HG03066 (cell line): ENCODE results near the gene TMEM202.
"Not testable (repeated sequence)": the region's sequence is repeated elsewhere in the genome, so short reads cannot be mapped to it uniquely, and the experiment has no call there.

Source experiments
- ATAC-seq: cut with Tn5 transposase; IDR thresholded peaks from one replicate; pipeline ENCODE4 v1.9.1; 2021; ENCODE audit warnings: low read depth; ENCODE audit not compliant: unreplicated experiment

Gene TMEM202

GRCh38 chr15:72398648-72399047 is 543 bp downstream of the TMEM202 start:
- ATAC-seq, result no peak

- ATAC-seq, result no peak
Measured at GRCh38 chr15:72402726-72403125, 4.6 kb downstream of the TMEM202 start.

GRCh38 chr15:72404356-72404755 is 6.3 kb downstream of the TMEM202 start:
- no peak for ATAC-seq

DNA sequence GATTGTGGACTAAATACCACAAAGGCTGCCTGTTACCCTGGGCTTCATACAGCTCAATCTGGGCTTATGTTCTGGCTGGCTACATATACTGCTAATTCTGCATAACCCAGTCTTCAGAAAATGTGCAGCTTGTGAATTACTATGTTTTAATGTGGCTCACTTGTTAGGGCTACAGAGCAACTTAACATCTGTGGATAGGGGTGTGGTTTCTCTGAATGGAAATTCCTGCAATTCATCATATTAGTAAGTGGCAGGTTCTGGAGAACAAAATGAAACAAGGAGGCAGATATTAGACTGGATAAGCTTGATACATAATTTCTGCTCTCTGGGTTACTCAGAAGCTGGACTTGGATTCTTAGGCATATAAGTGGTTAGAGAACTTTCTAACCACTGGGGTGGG is 6.7 kb downstream of the TMEM202 start:
- no peak for ATAC-seq

- no peak for ATAC-seq
Measured at GRCh38 chr15:72406936-72407335, 8.8 kb downstream of the TMEM202 start.

GRCh38 chr15:72411111-72411510 is 13.0 kb downstream of the TMEM202 start:
- no peak for ATAC-seq

GRCh38 chr15:72411544-72411943 is 13.4 kb downstream of the TMEM202 start:
- no peak for ATAC-seq

GRCh38 chr15:72413337-72413736 is 15.2 kb downstream of the TMEM202 start:
- not testable (repeated sequence) for ATAC-seq

DNA sequence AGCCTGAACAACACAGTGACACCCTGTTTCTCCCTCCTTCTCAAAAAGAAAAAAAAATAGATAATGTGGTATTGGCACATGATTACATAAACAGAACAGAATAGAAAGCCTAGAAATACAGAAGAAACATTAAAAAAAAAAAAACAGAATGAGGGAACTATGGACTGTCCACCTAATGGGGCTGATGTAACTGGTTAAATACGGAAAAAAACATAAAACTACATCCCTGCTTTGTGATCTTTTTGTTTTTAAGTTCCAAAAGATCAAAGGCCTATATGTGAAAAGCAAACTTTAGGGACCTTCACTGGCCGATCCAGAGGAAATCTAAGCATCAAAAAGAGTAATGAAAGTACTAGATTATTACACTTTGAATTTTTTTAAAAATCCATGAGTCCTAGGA is 17.2 kb downstream of the TMEM202 start:
- no peak for ATAC-seq

GRCh38 chr15:72419768-72420167 is 21.7 kb downstream of the TMEM202 start:
- ATAC-seq, result not testable (repeated sequence)

GRCh38 chr15:72420576-72420975 is 22.5 kb downstream of the TMEM202 start:
- ATAC-seq, result no peak

DNA sequence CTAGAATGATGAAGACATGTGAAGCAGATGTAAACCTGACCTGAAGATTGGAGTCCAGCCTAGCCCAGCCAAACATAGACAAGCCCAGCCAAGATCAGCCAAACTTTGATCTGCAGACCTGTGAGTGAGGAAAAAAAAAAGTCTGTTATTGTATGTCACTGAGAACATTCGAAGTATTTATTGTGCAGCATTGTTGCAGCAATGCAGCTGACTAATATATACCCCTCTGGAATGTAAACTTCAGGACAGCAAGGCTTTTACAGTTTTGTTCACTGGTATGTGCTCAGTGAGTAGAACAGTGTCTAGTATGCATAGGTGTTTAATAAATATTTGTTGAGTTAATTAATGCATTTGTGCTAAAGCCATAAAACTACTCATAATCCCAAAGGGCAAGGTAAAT is 23.4 kb downstream of the TMEM202 start:
- ATAC-seq, result no peak

DNA sequence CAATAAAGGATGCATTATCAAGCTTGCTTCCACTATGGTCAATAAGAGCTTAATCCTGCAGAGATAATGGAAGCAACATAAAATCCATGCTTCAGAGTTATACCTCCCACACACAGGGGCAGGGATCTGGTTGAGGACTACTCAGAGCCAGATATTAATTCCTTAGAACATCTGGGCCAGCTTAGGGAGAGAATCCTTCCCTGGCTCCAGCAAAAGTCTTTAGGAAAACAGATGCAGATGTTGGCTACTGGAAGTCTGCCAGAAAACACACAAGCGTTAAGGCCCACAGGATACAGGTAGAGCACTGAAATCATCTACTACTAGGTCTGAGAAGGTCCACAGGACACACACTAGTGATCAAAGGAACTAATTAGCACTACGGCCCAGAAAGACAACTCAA is 25.2 kb downstream of the TMEM202 start:
- ATAC-seq, result no peak

DNA sequence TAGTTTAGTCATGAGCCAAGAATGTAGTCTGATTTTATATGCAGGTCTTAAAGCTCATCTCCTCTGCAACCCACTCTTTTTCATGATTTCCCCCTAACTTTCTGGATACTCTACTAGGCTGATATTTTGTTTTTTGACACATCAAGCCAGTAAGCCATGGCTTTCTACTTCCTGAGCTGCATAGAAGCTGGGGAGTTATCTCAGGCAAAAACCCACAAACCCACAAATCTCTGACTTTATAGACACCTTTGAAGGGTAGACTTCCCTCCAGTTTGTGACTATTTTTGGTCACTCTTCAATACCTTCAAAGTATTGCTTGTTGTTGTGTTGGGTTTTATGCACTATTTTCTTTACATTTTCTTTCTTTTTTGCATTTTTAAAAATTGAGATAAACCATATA is 28.6 kb downstream of the TMEM202 start:
- no peak for ATAC-seq

DNA sequence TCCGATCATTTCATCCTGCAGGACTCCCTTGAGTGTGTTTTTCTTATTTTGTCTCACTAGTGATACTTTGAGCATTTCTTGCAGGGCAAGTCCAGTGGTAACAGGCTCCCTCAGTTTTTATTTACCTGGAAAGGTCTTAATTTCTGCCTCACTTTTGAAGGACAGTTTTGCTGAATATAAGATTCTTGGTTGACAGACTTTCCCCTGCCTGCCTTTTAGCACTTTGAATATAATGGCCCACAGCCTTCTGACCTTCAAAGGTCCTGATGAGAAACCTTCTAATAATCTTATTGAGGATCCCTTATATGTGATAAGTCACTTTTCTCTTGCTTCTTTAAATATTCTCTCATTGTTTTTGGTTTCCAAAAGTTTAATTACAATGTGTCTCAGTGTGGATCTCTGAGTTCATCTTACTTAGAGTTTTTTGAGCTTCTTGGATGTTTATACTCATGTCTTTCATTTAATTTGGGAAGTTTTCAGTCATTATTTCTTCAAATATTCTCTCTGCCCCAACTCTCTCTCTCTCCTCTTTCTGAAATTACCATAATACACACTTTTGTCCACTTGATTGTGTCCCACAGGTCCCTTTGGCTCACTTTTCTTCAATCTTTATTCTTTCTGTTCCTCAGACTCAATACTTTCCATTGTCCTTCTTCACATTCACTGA is 39.7 kb downstream of the TMEM202 start:
- ATAC-seq, result no peak

- not testable (repeated sequence) for ATAC-seq
Measured at GRCh38 chr15:72442848-72443247, 44.7 kb downstream of the TMEM202 start.

DNA sequence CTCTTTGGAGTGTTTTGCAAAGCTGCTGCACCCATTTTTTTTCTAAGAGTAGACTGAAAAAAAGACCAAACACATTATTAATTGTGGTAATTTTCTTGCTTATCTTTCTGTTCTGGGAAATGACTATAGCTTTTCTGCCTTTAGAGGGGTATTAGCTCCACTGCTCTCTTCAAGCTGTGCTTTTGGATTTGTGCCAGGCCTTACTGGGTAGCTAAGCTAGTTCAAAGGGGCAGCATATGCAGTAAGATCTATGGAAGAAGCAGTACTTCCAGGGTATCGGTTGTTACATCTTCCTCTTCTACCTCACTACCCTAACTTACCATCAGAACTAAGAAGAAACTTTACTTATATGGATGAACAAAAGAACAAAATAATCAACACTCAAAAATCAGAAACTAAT is 47.3 kb downstream of the TMEM202 start:
- ATAC-seq, result no peak

DNA sequence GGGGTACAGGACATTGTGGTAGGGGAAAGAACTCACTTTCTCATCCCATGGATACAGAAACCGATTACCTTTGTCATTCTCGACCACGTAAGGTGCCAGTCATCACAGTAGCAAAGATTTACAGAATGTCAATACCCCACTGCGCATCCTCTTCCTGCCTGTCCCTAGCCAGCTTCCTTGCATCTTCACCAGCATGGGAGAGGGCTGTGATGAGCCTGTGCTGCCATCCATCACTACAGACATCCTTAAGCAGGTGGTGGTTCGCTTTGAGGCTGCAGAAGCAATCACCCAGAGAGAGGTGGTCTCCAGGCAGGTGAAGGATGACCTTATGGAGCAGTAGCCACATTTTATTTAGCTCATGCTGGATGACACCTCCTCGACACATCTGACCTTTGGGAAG is 52.7 kb downstream of the TMEM202 start:
- ATAC-seq, result no peak

DNA sequence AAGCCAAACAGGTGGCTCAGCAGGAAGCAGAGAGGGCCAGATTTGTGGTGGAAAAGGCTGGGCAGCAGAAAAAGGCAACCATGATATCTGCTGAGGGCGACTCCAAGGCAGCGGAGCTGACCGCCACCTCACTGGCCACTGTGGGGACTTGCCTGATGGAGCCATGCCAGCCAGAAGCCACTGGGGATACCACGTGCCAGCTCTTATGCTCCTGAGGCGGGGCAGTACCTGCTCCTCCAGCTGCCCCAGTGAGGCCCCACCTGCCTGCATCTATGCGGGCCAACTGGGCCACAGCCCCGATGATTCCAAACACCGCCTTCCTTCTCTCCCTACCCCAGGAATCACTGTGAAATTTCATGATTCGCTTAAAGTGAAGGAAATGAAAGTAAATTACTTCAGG is 53.1 kb downstream of the TMEM202 start:
- no peak for ATAC-seq

- no peak for ATAC-seq
Measured at GRCh38 chr15:72456684-72457083, 58.6 kb downstream of the TMEM202 start.
